ENCODE measurements around the gene NR4A1. TPM values are rescaled to one million over a fixed set of nuclear protein-coding genes. Genes with fewer than 3 reads are reported as not detected.
A peak's percentile ranks its signal among the peaks of the same experiment; 100 is the strongest.

NR4A1 gene
- total and polyA plus RNA-seq, 9 donors = 12.7 to 71.5 (median 29.4) TPM

DNA sequence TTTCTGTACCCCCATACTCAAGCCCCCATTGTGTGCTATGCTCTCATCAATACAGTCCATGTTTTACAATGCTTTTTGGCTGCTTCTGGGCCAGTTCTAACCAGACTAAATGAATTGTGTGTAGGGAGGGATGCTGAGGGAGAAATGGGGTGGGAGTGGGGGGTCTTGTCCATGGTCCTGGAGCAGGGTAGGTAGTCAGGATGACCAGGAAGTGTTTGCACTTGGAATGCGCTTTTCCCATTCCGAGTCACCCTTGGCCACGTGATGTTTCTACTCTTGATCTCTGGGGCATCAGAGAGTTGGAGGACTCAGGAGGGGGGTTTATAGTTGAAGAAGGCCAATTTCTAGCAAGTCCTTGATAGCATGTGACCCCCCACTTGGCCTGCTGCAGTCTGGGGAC is 27.0 kb downstream of the NR4A1 start:
- H3K9me3 ChIP-seq (replicated peaks; ENCODE audit: control insufficient read depth, low read depth, low read length) = no peaks in the 10 kb centered on the region
- H3K4me3 ChIP-seq (ENCODE audit: low read length) = no peak overlapping the region
- WGBS (ENCODE audit: insufficient coverage) = 100% methylated on average over 1 of the region's 3 CpGs
- H3K4me1 ChIP-seq (ENCODE audit: control insufficient read depth, insufficient read depth, low read length) = peaks cover 49% of the 10 kb centered on the region
- H3K36me3 ChIP-seq (ENCODE audit: control insufficient read depth, insufficient read depth, low read length) = peaks cover 56% of the 10 kb centered on the region
- no peak overlapping the region for H3K27ac ChIP-seq (ENCODE audit: low read length)
- H3K27me3 ChIP-seq (ENCODE audit: control insufficient read depth, insufficient read depth, low read length) = peaks cover 6% of the 10 kb centered on the region
- DNase-seq = no peak

DNA sequence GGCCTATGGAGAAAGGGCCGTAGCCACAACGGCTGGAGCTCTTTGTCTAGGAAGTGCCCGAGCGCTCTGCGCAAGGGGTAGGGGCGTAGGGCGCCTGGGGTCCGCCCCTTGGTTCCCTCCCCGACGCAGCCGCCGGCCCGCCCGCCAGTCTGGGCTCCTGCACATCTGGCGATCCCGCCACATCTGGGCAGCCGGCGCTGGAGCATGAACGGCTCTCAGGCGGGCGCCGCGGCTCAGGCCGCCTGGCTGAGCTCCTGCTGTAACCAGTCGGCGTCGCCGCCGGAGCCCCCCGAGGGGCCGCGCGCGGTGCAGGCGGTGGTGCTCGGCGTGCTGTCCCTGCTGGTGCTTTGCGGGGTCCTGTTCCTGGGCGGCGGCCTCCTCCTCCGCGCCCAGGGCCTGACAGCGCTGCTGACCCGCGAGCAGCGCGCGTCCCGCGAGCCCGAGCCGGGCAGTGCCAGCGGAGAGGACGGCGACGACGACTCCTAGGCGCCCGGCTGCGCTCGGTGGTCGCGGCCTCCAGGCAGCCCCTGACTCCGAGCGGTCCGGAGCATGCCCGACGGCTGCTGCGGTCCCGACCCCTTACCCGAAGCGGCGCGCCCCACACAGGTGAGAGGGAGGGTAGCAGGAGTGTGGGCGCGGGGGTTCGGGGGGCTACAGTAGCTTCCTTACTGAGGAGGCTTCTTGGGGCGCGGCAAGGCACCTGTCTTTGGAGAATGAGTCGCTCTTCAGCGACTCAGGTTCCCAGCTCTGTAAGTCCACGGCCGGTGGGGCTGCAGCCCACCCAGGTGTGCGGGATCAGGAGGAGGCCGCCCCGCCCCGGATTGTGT is 28.5 kb downstream of the NR4A1 start, which contains the start of gene SMIM41:
SMIM41 (plus strand) TSS at position 129 of the 827 bp plus-strand sequence; CDS start at position 205, 76 bp downstream.
- WGBS (ENCODE audit: insufficient coverage) = 28% methylated on average over 69 of the region's 87 CpGs
- Histone ChIP-seq H3K4me1 (ENCODE audit: control insufficient read depth, insufficient read depth, low read length) (peaks cover 41% of the 10 kb centered on the region), H3K27ac (ENCODE audit: low read length) (no peak within 1 kb of the TSS), H3K4me3 (ENCODE audit: low read length) (no peak within 1 kb of the TSS), H3K36me3 (ENCODE audit: control insufficient read depth, insufficient read depth, low read length) (peaks cover 41% of the 10 kb centered on the region), H3K9me3 (replicated peaks; ENCODE audit: control insufficient read depth, low read depth, low read length) (no peaks in the 10 kb centered on the region), H3K27me3 (ENCODE audit: control insufficient read depth, insufficient read depth, low read length) (peaks cover 6% of the 10 kb centered on the region)
- no peak for DNase-seq

DNA sequence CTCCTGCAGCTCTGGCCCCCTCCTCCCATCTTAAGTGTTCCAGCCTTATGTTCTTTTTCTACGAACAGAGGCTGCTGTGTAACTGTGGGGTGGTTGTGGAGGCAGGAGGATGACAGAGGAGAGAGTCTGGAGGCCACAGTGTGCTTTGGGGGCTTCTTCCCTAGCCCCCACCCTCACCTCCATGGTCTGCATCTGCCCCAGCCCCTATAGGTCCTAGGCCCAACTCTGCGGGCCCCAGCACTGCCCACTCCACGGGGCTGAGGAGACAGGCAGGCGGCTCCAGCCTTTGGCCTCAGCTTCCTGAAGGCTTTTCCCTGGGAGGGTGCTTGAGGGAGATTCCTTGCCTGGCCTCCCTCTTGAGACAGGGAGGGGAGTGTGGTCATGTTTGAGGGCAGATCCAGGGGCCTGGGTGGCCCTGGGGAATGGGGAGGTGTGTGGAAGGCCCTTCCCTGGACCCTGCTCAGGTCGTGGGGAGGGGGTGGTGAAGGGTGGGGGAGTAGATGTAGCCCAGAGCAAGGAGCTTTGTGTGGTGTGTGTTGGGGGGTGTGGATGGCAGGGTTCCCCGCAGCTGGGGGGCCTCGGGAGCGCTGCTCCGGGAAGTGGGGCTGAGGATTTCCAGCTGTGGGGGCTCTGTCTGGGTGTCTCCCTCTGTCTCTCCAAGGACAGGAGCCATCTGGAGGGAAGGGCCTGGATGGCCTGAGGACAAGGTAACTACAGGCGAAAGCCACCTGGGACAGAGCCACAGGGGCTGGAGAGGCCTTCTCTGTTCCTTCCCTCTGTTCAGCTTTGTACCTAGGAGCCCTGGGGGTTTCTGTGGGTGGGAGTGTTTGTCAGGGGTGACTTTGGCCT is 29.4 kb downstream of the NR4A1 start:
- Histone ChIP-seq H3K9me3 (replicated peaks; ENCODE audit: control insufficient read depth, low read depth, low read length) (no peaks in the 10 kb centered on the region), H3K4me1 (ENCODE audit: control insufficient read depth, insufficient read depth, low read length) (peaks cover 41% of the 10 kb centered on the region), H3K27me3 (ENCODE audit: control insufficient read depth, insufficient read depth, low read length) (peaks cover 6% of the 10 kb centered on the region), H3K4me3 (ENCODE audit: low read length) (no peak overlapping the region), H3K27ac (ENCODE audit: low read length) (peak overlapping the region; percentile 66), H3K36me3 (ENCODE audit: control insufficient read depth, insufficient read depth, low read length) (peaks cover 32% of the 10 kb centered on the region)
- no peak for DNase-seq
- WGBS (ENCODE audit: insufficient coverage) = 40% methylated on average over 7 of the region's 10 CpGs

DNA sequence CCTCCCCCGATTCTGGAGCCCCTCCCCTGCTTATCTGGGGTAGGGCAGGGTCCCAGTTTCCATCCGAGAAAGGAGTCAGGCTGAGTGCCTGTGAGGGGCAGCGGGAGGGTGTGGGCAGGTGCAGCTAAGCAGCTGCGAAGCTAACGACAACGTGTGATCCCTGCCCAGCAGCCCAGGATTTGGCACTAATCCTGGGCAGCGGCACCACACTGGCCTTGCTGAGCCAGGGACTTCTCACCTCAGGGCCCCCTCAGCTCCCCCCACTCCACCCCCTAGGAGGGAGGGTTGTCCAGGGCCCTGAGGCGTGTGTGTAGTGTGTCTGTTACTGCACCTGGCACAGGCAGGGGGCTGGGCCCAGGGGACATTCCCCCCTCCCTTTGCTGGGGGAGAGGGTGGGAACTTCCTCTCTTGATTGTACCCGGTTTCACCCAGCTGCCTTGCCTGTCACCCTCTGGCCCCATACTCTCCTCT is 30.1 kb downstream of the NR4A1 start:
- H3K4me3 ChIP-seq (ENCODE audit: low read length) = no peak overlapping the region
- peaks cover 6% of the 10 kb centered on the region for H3K27me3 ChIP-seq (ENCODE audit: control insufficient read depth, insufficient read depth, low read length)
- peaks cover 26% of the 10 kb centered on the region for H3K36me3 ChIP-seq (ENCODE audit: control insufficient read depth, insufficient read depth, low read length)
- peak overlapping the region; percentile 86 for H3K27ac ChIP-seq (ENCODE audit: low read length)
- H3K9me3 ChIP-seq (replicated peaks; ENCODE audit: control insufficient read depth, low read depth, low read length) = no peaks in the 10 kb centered on the region
- peak; percentile 77 for DNase-seq
- peaks cover 46% of the 10 kb centered on the region for H3K4me1 ChIP-seq (ENCODE audit: control insufficient read depth, insufficient read depth, low read length)
- 10% methylated on average over 2 of the region's 9 CpGs for WGBS (ENCODE audit: insufficient coverage)

DNA sequence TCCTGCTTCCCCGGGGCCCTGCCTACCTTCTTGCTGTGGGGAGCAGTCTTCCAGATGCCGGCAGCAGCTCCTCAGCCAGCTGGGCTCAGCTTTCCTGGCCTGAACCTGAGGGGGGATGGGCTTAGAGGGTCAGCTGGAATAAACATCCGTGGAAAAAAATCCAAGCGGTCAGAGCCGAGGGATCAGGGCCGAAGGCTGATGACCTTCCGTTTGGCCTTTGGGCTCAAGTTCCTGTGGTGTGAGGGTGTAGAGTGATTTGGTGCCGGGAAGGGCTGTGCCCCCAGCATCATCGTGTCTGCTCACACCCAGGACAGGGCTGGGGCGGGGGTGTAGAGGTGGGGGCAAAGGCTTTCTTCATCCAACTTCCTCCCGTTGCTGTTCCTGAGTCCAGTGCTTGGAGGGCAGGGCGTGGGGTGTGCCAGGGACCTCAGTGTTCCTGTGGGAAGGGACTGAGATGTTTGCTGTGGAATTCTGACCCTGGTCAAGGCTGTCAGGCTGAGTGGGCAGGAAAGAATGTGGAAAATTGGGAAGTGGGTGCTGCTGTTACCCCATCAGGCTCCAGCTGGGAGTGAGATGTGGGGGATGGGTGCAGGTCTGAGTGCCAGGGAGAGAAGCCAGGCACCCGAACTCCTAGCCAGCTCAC is 30.9 kb downstream of the NR4A1 start:
- H3K4me3 ChIP-seq (ENCODE audit: low read length) = no peak overlapping the region
- no peaks in the 10 kb centered on the region for H3K9me3 ChIP-seq (replicated peaks; ENCODE audit: control insufficient read depth, low read depth, low read length)
- H3K36me3 ChIP-seq (ENCODE audit: control insufficient read depth, insufficient read depth, low read length) = peaks cover 17% of the 10 kb centered on the region
- H3K27me3 ChIP-seq (ENCODE audit: control insufficient read depth, insufficient read depth, low read length) = peaks cover 6% of the 10 kb centered on the region
- H3K4me1 ChIP-seq (ENCODE audit: control insufficient read depth, insufficient read depth, low read length) = peaks cover 54% of the 10 kb centered on the region
- WGBS (ENCODE audit: insufficient coverage) = 0% methylated on average over 6 of the region's 13 CpGs
- H3K27ac ChIP-seq (ENCODE audit: low read length) = peak overlapping the region; percentile 86
- peak; percentile 80 for DNase-seq

DNA sequence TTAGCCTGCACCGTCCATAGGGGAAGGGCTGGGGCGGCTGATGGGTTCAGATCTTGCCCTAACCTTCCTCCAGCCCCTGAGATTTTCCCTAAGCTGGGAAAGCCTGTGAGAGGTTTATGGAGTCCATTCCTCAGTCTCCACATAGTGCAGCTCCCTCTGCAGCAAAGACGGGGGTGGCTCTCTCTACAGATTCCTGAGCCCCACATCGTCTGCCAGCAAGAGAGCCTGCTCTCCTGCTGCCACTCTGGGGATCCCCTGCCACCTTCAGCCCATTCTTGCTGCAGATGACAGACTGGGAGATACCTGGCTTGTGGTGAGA is 31.4 kb downstream of the NR4A1 start:
- H3K27ac ChIP-seq (ENCODE audit: low read length) = peak overlapping the region; percentile 86
- H3K4me3 ChIP-seq (ENCODE audit: low read length) = no peak overlapping the region
- peaks cover 8% of the 10 kb centered on the region for H3K27me3 ChIP-seq (ENCODE audit: control insufficient read depth, insufficient read depth, low read length)
- peaks cover 15% of the 10 kb centered on the region for H3K36me3 ChIP-seq (ENCODE audit: control insufficient read depth, insufficient read depth, low read length)
- H3K9me3 ChIP-seq (replicated peaks; ENCODE audit: control insufficient read depth, low read depth, low read length) = no peaks in the 10 kb centered on the region
- DNase-seq = no peak
- WGBS (ENCODE audit: insufficient coverage) = 67% methylated on average over 1 of the region's 4 CpGs
- H3K4me1 ChIP-seq (ENCODE audit: control insufficient read depth, insufficient read depth, low read length) = peaks cover 58% of the 10 kb centered on the region

DNA sequence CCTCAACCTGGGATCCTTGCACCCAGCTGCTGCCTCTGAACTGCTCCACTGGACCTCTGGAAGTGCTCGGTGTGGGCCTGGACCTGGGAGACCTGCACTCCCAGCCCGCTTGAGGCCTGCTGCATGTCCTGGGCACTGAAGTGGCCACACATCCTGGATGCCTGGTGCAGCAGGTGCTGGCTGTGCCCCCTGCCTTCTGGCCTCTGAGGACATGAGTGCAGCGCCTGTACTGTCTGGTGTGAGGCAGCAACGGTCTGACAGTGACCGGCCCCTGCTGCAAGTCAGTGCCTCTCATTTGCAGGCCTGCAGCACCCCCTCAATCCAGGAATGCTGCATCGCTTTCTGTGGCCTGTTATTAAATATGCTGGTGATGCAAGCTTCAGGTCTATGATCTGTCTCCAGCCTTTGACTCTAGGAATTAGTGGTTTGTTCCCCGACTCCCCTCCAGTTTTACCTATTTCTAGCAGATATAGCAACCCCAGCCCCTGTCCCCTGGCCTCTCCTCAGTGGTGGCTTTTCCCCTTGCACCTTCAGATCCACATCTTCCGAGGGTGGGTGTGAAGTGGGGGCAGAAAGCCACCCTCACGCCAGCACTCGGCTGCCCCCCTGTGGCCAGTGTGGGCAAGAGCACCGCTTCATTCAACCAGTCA is 31.9 kb downstream of the NR4A1 start:
- Histone ChIP-seq H3K4me1 (ENCODE audit: control insufficient read depth, insufficient read depth, low read length) (peaks cover 59% of the 10 kb centered on the region), H3K27me3 (ENCODE audit: control insufficient read depth, insufficient read depth, low read length) (peaks cover 12% of the 10 kb centered on the region), H3K36me3 (ENCODE audit: control insufficient read depth, insufficient read depth, low read length) (peaks cover 11% of the 10 kb centered on the region), H3K4me3 (ENCODE audit: low read length) (no peak overlapping the region), H3K27ac (ENCODE audit: low read length) (peak overlapping the region; percentile 86), H3K9me3 (replicated peaks; ENCODE audit: control insufficient read depth, low read depth, low read length) (no peaks in the 10 kb centered on the region)
- peak; percentile 76 for DNase-seq
- 69% methylated on average over 3 of the region's 11 CpGs for WGBS (ENCODE audit: insufficient coverage)

DNA sequence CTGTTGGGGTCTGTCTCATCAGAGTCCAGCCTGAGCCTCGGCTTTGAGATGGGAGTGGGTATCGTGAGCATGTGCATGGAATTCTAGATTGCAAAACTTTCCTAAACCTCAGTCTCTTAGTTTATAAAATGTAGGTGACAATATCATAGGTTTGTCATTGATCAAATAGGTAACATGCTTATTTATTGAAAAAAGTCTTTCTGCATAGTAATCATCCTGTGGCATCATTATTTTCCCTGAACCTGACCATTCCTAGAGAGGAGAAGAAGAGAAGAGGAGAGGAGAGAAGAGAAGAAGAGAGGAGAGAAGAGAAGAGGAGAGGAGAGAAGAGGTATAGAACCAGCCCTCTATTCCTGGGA is 32.4 kb downstream of the NR4A1 start:
- no peak for DNase-seq
- Histone ChIP-seq H3K27ac (ENCODE audit: low read length) (no peak overlapping the region), H3K9me3 (replicated peaks; ENCODE audit: control insufficient read depth, low read depth, low read length) (no peaks in the 10 kb centered on the region), H3K4me1 (ENCODE audit: control insufficient read depth, insufficient read depth, low read length) (peaks cover 63% of the 10 kb centered on the region), H3K36me3 (ENCODE audit: control insufficient read depth, insufficient read depth, low read length) (peaks cover 7% of the 10 kb centered on the region), H3K4me3 (ENCODE audit: low read length) (no peak overlapping the region), H3K27me3 (ENCODE audit: control insufficient read depth, insufficient read depth, low read length) (peaks cover 16% of the 10 kb centered on the region)
- WGBS (ENCODE audit: insufficient coverage) = no CpG with 5 or more reads among the region's 2 CpGs

DNA sequence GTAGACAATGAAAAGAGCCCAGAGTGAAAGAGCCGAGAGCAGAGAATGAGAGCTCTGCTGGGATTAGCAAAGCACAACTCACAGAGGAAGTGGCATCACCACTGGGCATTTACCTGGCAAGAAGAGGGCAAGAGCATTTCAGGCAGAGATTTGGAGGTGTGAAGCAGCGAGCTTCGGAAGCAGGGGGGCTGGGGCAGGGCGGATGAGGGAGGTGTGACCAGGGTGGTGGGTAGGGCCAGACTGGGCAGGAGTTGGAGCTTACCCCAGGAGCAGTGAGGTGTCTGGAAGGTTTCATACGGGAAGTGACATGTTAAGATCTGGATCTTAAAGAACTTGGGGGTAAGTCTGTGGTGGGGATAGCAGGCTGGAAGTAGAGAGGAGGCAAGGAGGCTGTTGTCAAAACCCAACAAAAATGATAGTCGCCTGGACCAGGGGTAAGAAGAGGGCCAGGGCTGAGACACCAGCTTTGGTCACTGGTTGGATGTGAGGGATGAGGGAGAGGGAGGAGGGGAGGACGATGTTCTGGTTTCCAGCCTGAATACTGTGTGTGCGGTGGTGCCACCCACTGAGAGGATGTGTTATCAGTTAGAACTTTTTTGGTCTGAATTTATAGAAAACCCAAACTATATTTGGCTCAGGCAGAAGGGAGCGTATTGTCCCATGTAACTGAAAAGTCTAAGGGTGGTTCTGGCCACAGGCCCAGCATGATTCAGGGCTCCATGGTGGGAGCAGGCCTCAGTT is 33.4 kb downstream of the NR4A1 start:
- Histone ChIP-seq H3K4me1 (ENCODE audit: control insufficient read depth, insufficient read depth, low read length) (peaks cover 59% of the 10 kb centered on the region), H3K36me3 (ENCODE audit: control insufficient read depth, insufficient read depth, low read length) (no peaks in the 10 kb centered on the region), H3K4me3 (ENCODE audit: low read length) (no peak overlapping the region), H3K27me3 (ENCODE audit: control insufficient read depth, insufficient read depth, low read length) (peaks cover 11% of the 10 kb centered on the region), H3K27ac (ENCODE audit: low read length) (no peak overlapping the region), H3K9me3 (replicated peaks; ENCODE audit: control insufficient read depth, low read depth, low read length) (no peaks in the 10 kb centered on the region)
- 76% methylated on average over 8 of the region's 9 CpGs for WGBS (ENCODE audit: insufficient coverage)
- no peak for DNase-seq
